Activated T-helper 1 cell treated with Interleukin-2 at 50 U/mL for 16 hours (primary cell): ENCODE data around the gene KHDC3L.

Experiments
- DNase-seq: peaks from one replicate; pipeline ENCODE4 v3.0.0-alpha.2; 2020; ENCODE audit warnings: low read depth

Gene KHDC3L, protein sequence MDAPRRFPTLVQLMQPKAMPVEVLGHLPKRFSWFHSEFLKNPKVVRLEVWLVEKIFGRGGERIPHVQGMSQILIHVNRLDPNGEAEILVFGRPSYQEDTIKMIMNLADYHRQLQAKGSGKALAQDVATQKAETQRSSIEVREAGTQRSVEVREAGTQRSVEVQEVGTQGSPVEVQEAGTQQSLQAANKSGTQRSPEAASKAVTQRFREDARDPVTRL

GRCh38 chr6:73362358-73362757 is at the start of gene KHDC3L:
KHDC3L (plus strand) TSS chr6:73362658; CDS start chr6:73362730, 72 bp downstream.
- no peak for DNase-seq

DNA sequence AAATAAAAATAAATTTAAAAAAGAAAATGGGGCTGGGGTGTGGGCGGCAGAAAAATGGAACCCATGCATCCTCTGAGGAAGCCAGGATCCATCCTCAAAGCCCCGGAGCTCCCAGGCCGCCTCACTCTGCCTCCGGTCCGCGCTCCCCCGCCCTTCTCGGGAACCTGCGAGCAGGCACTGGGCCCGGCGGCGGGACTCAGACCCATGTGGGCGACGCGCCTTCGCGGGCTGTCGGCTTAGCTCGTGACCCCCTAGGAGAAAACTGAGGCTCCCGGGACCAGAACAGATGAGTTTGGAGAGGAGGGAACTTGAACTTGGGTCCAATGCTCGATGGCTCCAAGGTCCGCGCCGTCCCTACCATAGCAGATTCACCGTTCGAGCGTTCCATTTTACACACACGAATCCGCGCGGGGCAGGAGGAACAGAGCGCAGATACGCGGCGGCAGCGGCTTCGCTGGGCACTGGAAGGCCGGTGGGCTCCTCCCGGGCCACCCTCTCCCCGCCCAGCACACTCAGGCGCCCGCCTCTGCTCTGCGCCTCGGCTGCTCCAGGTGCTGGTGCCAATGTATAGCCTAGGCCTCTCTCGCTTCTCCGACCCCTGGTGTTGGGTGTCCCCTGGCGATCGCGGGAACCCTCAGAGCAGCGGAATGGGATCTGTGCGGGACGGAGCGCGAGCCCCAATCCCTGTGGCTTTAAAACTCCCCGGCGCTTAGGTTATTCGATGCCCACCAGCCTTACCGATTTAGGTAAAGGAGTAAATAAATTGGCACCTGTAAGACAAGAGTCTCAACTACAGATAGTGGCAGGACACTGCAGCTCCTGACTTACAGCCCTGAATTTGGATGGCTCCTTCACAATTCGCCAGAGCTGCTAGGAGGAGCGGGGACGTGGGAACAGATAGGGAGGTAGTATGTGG is 47.6 kb upstream of the KHDC3L start:
- no peak for DNase-seq

DNA sequence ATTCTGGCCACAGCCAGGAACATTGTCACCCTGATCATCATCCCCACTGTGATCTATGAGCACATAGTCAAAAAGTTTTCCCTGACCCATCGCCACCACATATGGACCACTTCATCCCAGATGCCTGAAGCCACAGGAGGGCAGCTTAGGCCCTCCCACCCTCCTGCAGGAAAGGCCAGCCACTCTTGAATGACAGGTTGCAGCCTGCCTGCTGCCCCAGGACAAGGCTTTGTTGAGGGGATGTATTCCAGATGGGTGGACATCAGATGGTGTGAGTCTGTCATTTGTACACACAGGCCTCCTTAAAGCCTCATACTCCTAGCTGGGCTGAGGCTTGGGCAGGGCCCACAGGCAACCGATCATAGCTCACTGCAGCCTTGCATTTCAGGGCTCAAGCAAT is 39.1 kb upstream of the KHDC3L start:
- no peak for DNase-seq

DNA sequence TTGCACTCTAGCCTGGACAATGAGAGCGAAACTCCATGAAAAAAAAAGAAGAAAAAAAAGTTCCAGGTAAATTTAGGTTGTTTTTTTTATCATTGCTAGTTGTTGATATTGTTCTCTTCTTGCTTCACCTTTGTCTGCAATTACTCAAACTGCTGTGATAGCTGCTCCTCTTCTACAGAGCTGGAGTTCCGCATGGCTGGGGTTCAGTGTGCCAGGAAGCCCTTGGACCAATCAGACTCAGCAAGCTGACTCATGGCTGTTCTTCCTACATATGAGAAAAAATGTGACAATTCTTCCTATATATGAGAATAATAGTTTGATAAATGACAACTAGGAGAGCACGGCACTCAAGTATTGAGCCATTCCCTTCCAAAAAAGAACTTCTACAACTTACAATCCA is 36.8 kb upstream of the KHDC3L start:
- no peak for DNase-seq

DNA sequence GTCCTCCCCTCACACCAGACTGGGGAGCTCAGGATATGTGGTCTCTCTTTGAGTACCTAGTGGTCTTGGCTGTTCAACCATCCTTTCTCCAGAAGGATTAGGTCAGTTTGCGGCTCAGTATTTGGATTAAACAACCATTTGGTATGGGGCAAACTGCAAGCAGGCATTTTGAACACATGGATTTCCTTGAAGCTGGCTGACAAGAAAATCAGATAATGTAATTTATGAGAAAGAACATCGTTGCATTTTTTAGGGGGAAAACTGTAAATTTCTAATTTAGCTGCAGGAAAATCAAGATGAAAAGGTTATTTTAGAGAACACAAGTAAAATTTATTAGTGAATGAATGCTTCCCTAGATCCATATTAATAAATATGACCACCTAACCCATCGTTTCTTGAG is 33.7 kb upstream of the KHDC3L start:
- no peak for DNase-seq

- DNase-seq: no peak
These were observed 33.3 kb upstream of the KHDC3L start for GRCh38 chr6:73329201-73329600.

DNA sequence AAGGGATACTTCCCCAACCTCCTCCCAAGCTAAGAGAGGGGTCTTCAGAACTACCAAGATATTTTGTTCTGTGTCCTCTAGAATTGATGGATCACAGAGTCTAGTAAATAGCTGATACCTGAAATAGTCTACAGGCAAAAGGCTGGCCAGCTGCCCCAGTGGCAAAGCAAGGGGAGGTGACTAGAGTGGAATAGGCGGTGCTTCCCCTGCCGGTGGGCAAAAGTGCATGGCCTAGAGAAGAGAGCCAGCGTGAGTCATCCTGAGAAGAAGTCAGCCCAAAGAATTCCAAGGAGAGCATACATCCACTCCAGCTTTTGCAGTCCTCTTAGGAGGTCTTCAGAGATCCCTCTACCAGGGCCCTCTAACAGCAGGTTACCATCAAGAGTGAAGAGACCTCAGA is 23.1 kb upstream of the KHDC3L start:
- no peak for DNase-seq

DNA sequence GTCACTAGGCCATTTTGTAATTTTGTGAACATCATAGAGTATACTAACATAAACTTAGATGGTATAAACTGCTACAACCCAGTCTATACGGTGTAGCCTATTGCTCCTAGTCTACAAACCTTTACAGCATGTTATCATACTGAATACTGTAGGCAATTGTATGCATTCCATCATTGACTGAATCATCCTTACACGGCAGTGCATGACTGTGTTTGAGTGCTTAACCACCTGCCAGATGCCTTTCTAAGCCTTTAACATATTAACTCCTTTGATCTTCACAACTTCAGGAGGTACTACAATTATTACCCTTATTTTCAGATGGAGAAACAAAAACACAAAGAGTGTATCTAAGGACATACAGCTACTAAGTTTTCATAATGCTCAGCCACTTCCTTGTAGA is 22.4 kb upstream of the KHDC3L start:
- no peak for DNase-seq

GRCh38 chr6:73341335-73341734 is 21.1 kb upstream of the KHDC3L start:
- no peak for DNase-seq

- no peak for DNase-seq
These were observed 20.3 kb upstream of the KHDC3L start for GRCh38 chr6:73342174-73342573.

- DNase-seq: no peak
These were observed 19.3 kb upstream of the KHDC3L start for GRCh38 chr6:73343164-73343563.

- DNase-seq: no peak
These were observed 13.8 kb upstream of the KHDC3L start for GRCh38 chr6:73348550-73349204.

DNA sequence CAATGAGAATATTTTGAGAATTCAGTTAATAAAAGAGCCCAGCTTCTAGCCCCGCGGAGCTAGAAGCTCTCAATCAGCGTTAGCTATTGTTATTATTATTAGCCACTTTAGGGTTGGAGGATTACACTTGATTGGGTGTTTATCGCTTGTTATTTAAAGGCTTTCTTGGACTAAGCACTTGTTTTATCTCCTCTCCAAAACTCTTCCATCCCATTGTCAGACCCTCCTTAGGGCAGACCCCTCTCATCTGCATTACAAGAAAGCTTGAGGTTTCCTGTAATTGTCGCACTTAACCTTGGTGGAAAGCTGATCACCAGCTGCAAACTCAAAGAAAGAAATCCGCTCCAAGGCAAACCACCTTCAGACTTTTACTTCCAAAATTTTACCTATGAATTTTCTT is 13.1 kb upstream of the KHDC3L start:
- no peak for DNase-seq

DNA sequence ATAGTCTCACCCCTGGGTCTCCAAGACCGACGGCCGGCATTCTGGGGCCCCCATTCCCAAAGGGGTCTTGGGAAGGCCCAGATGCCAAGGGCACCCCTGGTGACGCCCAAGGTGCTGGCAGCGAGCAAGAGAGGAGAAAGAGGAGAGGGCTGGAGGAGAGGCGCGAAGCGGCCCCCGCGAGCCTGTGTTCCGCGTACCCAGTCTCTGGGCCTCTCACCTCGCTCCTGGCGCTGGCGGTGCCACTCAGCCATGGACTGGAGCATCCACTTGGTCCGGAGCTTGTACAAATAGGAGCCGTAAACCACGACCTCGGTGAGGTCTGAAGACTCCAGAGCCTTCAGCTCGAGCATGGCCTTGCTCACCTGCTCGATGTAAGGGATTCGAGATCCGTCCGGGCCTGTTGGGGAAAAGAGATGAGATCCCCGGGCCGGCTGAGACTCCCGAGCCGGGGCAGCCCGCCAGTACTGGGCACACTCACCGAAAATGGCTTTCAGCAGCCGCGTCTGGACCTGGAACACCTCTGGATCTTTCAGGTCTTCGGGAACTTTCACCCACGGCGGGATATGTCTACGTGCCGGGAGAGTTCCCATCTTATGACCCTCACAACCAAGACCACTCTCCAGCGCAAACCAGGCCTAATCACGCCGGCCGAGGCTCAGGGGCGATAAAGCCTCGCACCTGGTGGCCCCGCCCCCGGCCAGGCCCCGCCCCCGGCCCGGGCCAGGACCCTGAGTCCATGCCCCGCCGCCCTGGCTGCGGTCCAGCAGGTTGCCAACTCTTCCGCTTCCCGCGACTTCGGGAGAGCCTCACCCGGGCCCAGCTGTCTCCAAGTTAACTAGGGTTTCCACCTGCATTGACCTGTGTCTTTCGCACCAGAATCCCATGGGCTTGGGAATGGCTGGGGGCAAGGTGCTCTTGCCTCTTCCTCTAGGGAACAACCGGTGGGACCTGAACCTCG is 8.5 kb upstream of the KHDC3L start, which contains the start of gene DPPA5:
Gene DPPA5, minus strand, starts transcription at position 641 of the 958 bp plus-strand sequence. Its CDS starts 51 bp downstream, at position 590.
- no peak for DNase-seq

DNA sequence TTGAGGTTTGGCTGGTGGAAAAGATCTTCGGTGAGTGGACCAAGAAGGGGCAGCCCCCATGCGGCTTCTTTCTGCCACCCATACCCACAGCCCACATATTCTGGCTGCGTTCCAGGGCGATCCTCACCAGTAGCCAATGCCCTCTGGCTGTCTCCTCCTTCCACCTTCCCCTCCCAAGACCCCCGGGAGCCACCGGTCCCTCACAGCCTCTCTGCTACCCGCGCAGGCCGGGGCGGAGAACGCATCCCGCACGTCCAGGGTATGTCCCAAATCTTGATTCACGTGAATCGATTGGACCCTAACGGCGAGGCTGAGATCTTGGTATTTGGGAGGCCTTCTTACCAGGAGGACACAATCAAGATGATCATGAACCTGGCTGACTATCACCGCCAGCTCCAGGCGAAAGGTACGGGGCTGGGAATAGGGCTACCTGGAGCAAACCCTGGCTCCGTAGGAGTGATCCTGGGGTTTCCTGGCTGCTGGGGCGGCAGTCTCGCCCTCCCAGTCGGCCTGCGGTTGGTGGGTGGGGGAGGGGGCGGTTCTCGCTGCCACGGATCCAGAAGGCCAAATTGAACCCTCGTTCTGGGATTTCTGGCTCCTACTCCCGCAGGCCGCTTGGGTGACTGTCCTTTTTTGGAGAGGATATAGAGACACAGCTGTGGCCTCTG is 545 bp downstream of the KHDC3L start:
- DNase-seq: no peak

DNA sequence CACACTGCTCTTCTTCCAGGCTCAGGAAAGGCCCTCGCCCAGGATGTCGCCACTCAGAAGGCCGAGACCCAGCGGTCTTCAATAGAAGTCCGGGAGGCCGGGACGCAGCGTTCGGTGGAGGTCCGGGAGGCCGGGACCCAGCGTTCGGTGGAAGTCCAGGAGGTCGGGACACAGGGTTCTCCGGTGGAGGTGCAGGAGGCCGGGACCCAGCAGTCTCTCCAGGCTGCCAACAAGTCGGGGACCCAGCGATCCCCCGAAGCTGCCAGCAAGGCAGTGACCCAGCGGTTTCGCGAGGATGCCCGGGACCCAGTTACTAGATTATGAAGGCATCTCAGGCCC is 1.0 kb downstream of the KHDC3L start:
- DNase-seq: no peak

GRCh38 chr6:73364121-73364520 is 1.7 kb downstream of the KHDC3L start:
- DNase-seq: no peak

GRCh38 chr6:73364549-73364948 is 2.1 kb downstream of the KHDC3L start:
- DNase-seq: no peak

GRCh38 chr6:73367761-73368355 is 5.4 kb downstream of the KHDC3L start:
- DNase-seq: no peak

GRCh38 chr6:73368675-73369074 is 6.2 kb downstream of the KHDC3L start:
- DNase-seq: no peak

DNA sequence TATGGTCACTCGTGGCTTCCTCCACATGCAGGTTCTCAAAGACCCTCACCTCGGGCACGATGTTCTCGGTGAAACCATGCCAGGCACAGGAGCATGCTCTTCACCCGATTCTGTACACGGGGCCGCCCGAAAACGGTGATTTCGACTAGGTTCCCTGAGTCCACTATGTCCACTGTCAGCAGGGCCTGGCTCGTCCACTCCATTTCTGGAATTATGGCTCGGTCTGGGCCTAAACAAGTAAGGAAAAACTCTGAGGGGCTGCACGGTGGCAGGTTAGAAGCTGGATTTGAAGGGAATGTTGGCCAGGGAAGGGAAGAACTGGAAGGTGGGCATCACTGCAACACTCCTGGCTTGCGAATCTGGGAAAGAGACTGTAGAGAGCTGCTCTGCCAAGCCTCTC is 6.7 kb downstream of the KHDC3L start:
- DNase-seq: no peak
